ENCODE measurements around the gene MLLT3. TPM values are rescaled to one million over a fixed set of nuclear protein-coding genes. Genes with fewer than 3 reads are reported as not detected.

The MLLT3 gene
- total and polyA plus RNA-seq, 2 of the 8 experiments (the other 6 are each of a cell fraction or from before 2014, with no cell fraction given), result 5.9 to 9.6 TPM

- TF ChIP-seq RNF2 (IDR thresholded peaks at IDR 0.05; ENCODE audit: borderline replicate concordance, low read depth, low read length, missing control alignments, poor library complexity, severe bottlenecking) (no peak), KDM4A (IDR thresholded peaks at IDR 0.05; ENCODE audit: low read depth, low read length, severe bottlenecking) (no peak), POU5F1 (IDR thresholded peaks at IDR 0.05; ENCODE audit: low read depth, low read length) (no peak), SRF (IDR thresholded peaks at IDR 0.05; ENCODE audit: low read depth, low read length) (no peak), RBBP5 (IDR thresholded peaks at IDR 0.05; ENCODE audit: borderline replicate concordance, low read depth, low read length) (no peak)
Measured at GRCh38 chr9:20552874-20553557, 69.3 kb downstream of the MLLT3 start (continued).

All from H1 (cell line).